CMK (cell line): ENCODE results near the gene XRCC6.

ENCODE experiments used
- DNase-seq: peaks from one replicate; pipeline ENCODE4 v3.0.0-alpha.2; 2010; ENCODE audit warnings: low read depth

The XRCC6 gene

GRCh38 chr22:41687901-41688364, 66.8 kb downstream of the XRCC6 start:
- no peak for DNase-seq

DNA sequence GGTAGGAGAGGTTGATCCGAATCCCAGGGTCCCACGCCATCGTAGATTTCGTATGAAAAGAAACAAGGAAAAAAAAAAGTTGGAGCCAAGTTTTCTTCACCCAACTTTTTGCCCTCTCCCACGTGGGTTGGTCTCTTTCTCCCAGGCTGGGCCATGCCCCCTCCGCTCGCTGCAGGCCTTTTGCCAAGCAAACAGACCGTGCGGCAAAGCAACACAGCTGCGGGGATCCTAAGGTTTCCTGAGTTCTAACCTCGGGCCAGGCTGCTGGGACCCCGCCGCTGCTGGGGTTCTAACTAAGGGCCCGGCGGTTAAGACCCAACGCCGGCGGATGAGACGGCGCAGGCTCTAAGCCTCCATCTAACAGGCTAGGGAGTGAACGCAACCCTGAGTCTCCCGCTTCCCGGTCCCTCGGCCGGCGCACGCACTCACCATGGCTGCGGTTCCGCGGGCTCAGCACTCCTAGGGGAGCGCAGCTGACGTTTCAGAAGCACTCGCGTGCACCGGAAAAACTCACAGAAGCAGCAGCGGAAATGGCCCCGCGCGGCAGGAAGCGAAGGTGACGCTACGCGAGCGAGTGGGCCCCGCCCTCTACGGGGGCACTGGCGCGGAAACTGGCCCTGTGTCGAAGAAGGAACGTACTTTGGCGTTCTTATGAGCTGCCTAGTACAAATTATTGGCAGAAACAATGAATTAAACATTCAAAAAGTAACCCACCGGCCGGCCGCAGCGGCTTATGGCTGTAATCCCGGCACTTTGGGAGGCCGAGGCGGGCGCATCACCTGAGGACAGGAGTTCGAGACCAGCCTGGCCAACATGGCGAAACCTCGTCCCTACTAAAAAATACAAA, 67.5 kb downstream of the XRCC6 start, which contains the start of gene SNU13:
TSS of gene SNU13 (minus strand) at position 503 of the 847 bp plus-strand sequence. CDS start at position 432, 71 bp downstream.
- DNase-seq, result peak; percentile 84

DNA sequence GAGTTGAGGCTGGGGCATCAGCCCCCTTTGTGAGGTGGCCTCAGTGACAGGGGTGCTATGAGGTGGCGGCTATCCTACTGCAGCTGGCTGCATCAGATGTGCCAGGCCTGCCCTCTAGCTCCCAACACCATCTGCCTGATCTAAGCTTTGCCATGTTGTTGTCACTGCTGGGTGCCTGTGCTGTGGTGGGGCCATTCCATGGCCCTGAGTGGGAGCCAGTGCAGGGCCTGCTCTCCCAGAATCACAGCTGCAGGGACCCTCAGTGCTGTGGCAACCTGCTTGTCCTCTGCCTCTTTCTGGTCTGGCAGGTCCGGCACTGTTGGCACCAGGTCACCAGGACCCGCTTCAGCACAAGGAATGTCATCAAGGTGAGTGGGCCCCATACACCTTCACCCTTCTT, 69.4 kb downstream of the XRCC6 start:
- no peak for DNase-seq

GRCh38 chr22:41695211-41695610, 74.1 kb downstream of the XRCC6 start:
- DNase-seq, result no peak

- DNase-seq, result no peak
Observed at GRCh38 chr22:41696703-41697102, 75.6 kb downstream of the XRCC6 start.

GRCh38 chr22:41697126-41697775, 76.2 kb downstream of the XRCC6 start:
- peak; percentile 85 for DNase-seq

GRCh38 chr22:41699264-41700107, 78.4 kb downstream of the XRCC6 start, which contains the start of gene MEI1:
TSS of gene MEI1 (plus strand) at chr22:41699503. CDS start at chr22:41699539, 36 bp downstream.
- no peak for DNase-seq

DNA sequence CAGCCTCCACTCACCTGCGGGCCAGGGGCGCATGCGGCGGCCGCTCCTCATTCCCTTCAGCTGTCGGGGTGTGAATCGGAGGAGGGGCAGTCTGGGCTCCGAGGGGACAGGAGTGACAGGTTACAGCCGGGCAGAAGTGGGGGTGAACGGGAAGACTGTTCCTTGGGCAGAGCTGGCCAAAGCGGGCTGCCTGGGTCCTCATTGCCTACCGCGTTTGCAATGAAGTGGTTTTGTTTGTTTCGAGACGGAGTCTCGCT, 78.9 kb downstream of the XRCC6 start:
- DNase-seq, result no peak

DNA sequence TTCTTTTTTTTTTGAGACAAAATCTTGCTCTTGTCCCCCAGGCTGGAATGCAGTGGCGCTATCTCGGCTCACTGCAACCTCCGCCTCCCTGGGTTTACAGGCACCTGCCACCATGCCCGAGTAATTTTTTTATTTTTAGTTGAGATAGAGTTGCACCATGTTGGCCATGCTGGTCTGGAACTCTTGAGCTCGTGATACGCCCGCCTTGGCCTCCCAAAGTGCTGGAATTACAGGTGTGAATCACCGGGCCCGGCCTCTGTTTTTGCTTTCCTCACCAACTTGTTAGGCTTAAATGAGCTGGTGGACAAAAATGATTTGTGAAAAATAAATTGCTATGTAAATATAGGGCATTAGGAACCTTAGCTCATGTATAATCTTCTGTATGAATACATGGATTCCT, 81.7 kb downstream of the XRCC6 start:
- no peak for DNase-seq

- no peak for DNase-seq
Observed at GRCh38 chr22:41709341-41709740, 88.2 kb downstream of the XRCC6 start.

GRCh38 chr22:41713004-41713403, 91.9 kb downstream of the XRCC6 start:
- DNase-seq, result no peak
